ENCODE data around the gene NCAPD3. TPM values are rescaled to one million over a fixed set of nuclear protein-coding genes. Genes with fewer than 3 reads are reported as not detected.

The NCAPD3 gene, protein sequence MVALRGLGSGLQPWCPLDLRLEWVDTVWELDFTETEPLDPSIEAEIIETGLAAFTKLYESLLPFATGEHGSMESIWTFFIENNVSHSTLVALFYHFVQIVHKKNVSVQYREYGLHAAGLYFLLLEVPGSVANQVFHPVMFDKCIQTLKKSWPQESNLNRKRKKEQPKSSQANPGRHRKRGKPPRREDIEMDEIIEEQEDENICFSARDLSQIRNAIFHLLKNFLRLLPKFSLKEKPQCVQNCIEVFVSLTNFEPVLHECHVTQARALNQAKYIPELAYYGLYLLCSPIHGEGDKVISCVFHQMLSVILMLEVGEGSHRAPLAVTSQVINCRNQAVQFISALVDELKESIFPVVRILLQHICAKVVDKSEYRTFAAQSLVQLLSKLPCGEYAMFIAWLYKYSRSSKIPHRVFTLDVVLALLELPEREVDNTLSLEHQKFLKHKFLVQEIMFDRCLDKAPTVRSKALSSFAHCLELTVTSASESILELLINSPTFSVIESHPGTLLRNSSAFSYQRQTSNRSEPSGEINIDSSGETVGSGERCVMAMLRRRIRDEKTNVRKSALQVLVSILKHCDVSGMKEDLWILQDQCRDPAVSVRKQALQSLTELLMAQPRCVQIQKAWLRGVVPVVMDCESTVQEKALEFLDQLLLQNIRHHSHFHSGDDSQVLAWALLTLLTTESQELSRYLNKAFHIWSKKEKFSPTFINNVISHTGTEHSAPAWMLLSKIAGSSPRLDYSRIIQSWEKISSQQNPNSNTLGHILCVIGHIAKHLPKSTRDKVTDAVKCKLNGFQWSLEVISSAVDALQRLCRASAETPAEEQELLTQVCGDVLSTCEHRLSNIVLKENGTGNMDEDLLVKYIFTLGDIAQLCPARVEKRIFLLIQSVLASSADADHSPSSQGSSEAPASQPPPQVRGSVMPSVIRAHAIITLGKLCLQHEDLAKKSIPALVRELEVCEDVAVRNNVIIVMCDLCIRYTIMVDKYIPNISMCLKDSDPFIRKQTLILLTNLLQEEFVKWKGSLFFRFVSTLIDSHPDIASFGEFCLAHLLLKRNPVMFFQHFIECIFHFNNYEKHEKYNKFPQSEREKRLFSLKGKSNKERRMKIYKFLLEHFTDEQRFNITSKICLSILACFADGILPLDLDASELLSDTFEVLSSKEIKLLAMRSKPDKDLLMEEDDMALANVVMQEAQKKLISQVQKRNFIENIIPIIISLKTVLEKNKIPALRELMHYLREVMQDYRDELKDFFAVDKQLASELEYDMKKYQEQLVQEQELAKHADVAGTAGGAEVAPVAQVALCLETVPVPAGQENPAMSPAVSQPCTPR (N-terminal part only)
- total RNA-seq: 100 to 1,000 TPM in 1 of 2 donors, 10 to 100 TPM in 1; 55.6 to 121 TPM

DNA sequence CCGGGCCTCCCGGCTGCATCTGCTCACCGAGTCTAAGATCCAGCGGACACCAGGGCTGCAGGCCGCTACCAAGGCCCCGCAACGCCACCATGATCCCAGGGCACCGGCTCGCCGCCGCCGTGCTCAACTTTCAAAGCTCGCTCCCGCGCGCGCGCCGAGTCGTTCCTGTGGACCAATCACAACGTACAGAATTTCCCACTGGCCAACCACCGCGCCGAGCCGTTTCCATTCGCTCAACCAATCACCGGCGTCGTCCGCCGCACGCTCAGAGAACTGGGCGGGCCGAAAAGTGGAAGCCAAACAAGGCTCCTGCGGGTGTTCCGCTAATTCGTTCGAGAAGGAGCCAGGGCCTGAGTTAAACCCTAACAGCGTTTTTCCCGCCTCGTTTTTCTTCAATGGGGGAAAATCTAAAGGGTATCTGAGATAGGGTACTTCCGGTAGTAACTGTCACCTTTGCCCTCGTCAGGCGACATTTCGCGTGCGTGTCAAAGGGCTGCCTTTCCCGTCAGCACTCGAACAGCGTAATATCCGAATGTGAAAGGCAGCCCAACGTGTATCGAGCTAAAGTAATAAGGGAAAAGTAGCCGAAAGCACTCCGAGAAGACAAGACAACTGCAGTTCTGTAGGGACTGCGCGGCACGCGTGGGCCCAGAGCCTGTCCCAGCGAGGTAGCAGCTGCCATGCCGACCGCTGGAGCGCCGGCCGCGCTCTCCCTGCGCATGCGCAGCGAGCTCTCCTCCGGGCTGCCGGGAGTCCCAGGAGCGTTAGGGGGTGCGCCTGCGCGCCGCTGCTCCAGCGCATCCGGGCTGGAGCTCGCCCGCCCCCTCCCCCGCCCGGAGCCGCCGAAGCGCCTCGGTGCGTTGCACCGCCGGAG, at the start of gene NCAPD3, which contains the start of gene VPS26B:
TSS of gene NCAPD3 (minus strand) at position 132 of the 874 bp plus-strand sequence. CDS start at position 91, 41 bp downstream.
TSS of gene VPS26B (plus strand) at position 836 of the 874 bp plus-strand sequence. CDS start 452 bp downstream, outside the sequence.
- peak within 1 kb of the TSS; percentile 96 to 98 for H3K27ac Mint-ChIP-seq
- H3K9me3 Mint-ChIP-seq: no peaks in the 10 kb centered on the region
- H3K36me3 Mint-ChIP-seq: peaks cover 13% of the 10 kb centered on the region
- ATAC-seq (peak; percentile 87 to 92), DNase-seq (ENCODE audit: low spot score) (peak; percentile 97)
- peak within 1 kb of the TSS; percentile 97 for H3K4me3 Mint-ChIP-seq
- no peaks in the 10 kb centered on the region for H3K27me3 Mint-ChIP-seq
- H3K4me1 Mint-ChIP-seq (ENCODE audit: low read depth in 2 of 2): peaks cover 51 to 60% of the 10 kb centered on the region in 2 donors

DNA sequence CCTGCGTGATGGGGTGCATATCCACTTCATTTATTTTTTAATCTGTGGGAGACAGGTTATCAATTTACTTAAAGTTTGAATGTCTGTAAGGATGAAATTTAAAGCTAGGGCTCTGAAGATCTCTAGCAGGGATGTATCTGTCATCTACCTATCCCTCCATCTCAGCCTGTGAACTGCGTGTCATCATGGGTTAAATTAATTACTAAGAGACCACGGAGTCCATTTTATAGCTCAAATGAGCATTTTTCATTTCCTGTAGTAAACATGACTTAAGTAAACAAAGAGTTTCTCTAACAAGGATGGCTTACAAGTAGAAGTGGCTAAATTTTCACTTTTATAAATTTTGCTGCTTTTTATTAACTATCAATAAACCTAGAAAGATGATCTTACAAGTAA, 49.5 kb upstream of the NCAPD3 start:
- no peaks in the 10 kb centered on the region for H3K9me3 Mint-ChIP-seq
- ATAC-seq (no peak), DNase-seq (ENCODE audit: low spot score) (no peak)
- peaks cover 19 to 32% of the 10 kb centered on the region in 2 donors for H3K4me1 Mint-ChIP-seq (ENCODE audit: low read depth in 2 of 2)
- no peaks in the 10 kb centered on the region for H3K36me3 Mint-ChIP-seq
- H3K4me3 Mint-ChIP-seq: peak overlapping the region; percentile 27
- no peak overlapping the region for H3K27ac Mint-ChIP-seq
- H3K27me3 Mint-ChIP-seq: peaks cover 40 to 48% of the 10 kb centered on the region in 2 donors

DNA sequence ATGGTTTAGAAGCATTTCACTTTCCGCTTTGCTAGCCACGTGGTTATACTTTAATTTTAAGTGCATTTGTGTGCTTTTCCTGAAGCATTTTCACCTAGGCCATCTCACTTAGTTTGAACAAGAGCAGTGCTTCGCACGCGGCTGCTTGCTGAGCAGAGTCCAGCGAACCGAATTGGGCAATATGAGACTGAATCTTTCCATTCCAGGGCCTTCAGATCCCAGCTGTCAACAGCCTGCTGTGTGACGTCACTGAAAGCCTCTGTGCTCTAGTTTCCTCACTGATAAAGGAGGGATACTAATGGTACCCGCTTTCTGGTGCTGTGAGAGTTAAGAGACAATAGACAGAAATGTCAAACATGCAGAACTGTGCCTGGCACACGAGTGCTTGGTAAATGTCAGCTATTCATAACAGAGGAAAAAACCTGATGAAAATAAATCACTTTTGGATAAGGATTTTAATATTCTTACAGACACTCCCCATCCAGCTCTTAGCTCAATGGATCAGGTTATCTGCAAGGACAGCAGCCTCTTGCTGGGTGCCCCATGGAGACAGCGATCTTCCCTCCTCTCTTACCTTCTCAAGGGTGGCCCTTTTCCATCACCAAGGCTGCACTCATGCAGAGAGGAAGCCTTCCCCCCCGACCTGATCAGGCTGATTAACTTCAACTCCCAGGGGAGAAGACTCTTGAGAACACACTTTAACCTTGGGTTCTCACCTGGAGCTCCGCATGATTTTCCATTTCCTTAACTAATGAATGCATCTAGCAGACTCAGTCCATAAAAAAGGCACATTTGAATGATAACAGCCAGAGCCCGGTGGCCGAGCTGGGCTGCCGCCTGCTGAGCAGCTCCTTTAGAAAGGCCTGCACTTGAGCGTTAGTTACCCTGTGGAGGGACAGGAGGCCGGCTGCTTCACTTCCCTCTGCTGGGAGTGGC, 48.9 kb upstream of the NCAPD3 start:
- DNase-seq (ENCODE audit: low spot score) (no peak), ATAC-seq (no peak)
- H3K9me3 Mint-ChIP-seq: no peaks in the 10 kb centered on the region
- peaks cover 19 to 32% of the 10 kb centered on the region in 2 donors for H3K4me1 Mint-ChIP-seq (ENCODE audit: low read depth in 2 of 2)
- no peaks in the 10 kb centered on the region for H3K36me3 Mint-ChIP-seq
- H3K27me3 Mint-ChIP-seq: peaks cover 40 to 47% of the 10 kb centered on the region in 2 donors
- H3K4me3 Mint-ChIP-seq: peak overlapping the region; percentile 27
- H3K27ac Mint-ChIP-seq: no peak overlapping the region

DNA sequence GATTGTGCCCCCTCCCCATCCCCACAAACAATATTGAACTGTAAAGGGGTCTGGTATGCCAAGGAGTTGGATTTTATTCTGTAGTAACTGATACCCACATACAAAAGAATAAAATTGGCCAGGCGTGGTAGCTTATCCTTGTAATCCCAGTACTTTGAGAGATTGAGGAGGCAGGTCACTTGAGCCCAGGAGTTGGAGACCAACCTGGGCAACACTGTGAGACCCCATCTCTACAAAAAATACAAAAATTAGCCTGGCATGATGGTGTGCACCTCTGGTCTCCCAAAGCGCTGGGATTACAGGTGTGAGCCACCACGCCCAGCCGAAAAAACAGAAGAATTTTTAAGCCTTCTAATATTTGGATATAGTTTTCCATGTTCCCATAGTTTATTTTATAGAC, 48.2 kb upstream of the NCAPD3 start:
- no peaks in the 10 kb centered on the region for H3K9me3 Mint-ChIP-seq
- H3K27me3 Mint-ChIP-seq: peaks cover 37 to 40% of the 10 kb centered on the region in 2 donors

DNA sequence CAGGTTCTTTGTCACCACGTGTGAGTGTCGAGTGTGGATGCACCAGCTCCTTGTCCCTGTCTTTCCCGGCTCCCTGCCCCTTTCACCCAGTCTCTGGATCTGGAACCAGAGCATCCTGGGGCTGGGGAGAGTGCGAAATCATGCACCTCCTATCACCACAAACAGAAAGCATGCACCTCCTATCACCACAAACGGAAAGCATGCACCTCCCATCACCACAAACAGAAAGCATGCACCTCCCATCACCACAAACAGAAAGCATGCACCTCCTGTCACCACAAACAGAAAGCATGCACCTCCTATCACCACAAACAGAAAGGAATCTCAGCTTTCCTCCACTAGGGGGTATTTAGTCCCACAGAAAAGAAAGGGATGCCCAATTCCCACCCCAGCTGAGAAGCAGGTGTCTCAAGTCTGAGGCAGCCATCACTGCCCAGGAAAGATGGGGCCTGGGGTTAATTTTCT, 46.5 kb upstream of the NCAPD3 start:
- Mint-ChIP-seq H3K27ac (peak overlapping the region in 1 of 2 donors; percentile 46), H3K27me3 (peaks cover 29 to 34% of the 10 kb centered on the region in 2 donors)

More for the DNA sequence above, 48.2 kb upstream of the NCAPD3 start:
- ATAC-seq (no peak), DNase-seq (ENCODE audit: low spot score) (no peak)
- no peaks in the 10 kb centered on the region for H3K36me3 Mint-ChIP-seq
- no peak overlapping the region for H3K4me3 Mint-ChIP-seq
- H3K27ac Mint-ChIP-seq: no peak overlapping the region
- peaks cover 15 to 27% of the 10 kb centered on the region in 2 donors for H3K4me1 Mint-ChIP-seq (ENCODE audit: low read depth in 2 of 2)

DNA sequence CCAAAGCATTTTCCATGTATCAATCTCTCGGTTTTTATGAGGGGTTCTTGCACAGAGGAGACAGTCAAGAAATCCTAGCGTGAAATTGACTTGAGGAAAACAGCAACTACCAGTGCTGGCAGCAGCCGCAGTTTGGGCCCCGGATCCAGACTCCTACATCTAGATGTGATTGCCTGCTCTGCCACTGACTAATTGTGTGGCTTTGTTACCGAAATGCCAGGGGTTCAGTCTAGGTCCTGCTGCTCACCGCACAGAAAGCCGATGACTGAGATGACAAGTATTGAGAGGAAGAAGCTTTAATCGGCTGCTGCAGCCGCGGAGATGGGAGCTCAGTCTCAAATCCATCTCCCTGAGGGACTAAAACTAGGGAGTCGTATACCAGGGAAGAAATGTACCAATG, 44.2 kb upstream of the NCAPD3 start:
- Mint-ChIP-seq H3K27me3 (peaks cover 13 to 17% of the 10 kb centered on the region in 2 donors), H3K4me1 (ENCODE audit: low read depth in 2 of 2) (peaks cover 11 to 21% of the 10 kb centered on the region in 2 donors), H3K36me3 (no peaks in the 10 kb centered on the region), H3K4me3 (no peak overlapping the region), H3K27ac (no peak overlapping the region), H3K9me3 (no peaks in the 10 kb centered on the region)
- DNase-seq (ENCODE audit: low spot score) (no peak), ATAC-seq (no peak)

More for the DNA sequence above, 46.5 kb upstream of the NCAPD3 start:
- ATAC-seq (no peak), DNase-seq (ENCODE audit: low spot score) (no peak)
- H3K4me1 Mint-ChIP-seq (ENCODE audit: low read depth in 2 of 2): peaks cover 13 to 27% of the 10 kb centered on the region in 2 donors
- no peaks in the 10 kb centered on the region for H3K36me3 Mint-ChIP-seq
- H3K4me3 Mint-ChIP-seq: peak overlapping the region; percentile 51
- H3K9me3 Mint-ChIP-seq: no peaks in the 10 kb centered on the region

DNA sequence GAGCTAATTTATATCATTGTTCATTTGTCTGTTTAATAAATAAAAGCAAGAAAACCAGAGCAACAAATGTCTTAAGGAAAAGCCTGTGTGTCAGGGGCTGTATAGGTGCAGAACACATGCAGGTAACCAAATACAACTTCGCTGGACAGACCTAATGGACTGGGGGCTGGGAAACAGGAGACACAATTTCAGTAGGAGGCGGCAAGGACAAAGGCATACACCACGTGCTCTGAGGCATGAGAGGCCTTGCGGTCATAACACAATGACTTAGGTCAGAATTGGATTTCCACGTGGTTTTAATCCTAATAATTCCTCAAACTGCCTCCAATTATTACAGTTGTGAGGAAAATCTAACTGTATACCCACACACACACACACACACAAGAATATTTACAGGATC, 43.7 kb upstream of the NCAPD3 start:
- DNase-seq (ENCODE audit: low spot score) (no peak), ATAC-seq (no peak)
- H3K27ac Mint-ChIP-seq: no peak overlapping the region
- peaks cover 11 to 21% of the 10 kb centered on the region in 2 donors for H3K4me1 Mint-ChIP-seq (ENCODE audit: low read depth in 2 of 2)
- H3K9me3 Mint-ChIP-seq: no peaks in the 10 kb centered on the region
- H3K36me3 Mint-ChIP-seq: no peaks in the 10 kb centered on the region
- H3K4me3 Mint-ChIP-seq: no peak overlapping the region
- peaks cover 8 to 13% of the 10 kb centered on the region in 2 donors for H3K27me3 Mint-ChIP-seq

DNA sequence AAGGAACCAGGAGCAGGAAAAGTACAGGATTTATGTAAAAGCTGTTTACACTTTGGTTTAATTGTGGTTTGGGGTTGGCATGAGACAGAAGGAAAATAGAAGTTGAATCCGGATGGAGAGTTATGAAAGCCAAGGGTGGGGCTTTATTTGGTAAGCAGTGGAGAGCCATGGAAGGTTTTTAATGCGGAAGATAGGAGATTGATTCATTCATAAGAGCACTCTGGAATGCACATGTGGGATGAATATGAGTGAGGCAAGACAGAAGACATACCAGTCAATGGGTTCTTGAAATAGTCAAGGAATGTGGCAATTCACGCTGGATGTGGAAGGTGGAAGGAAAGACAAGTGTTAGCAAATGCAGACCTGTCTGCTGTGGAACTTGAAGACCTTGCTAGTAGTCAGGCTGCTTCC, 43.1 kb upstream of the NCAPD3 start:
- no peak overlapping the region for H3K27ac Mint-ChIP-seq
- H3K36me3 Mint-ChIP-seq: no peaks in the 10 kb centered on the region
- no peak for ATAC-seq
- DNase-seq (ENCODE audit: low spot score): no peak
- no peaks in the 10 kb centered on the region for H3K9me3 Mint-ChIP-seq
- peaks cover 11 to 21% of the 10 kb centered on the region in 2 donors for H3K4me1 Mint-ChIP-seq (ENCODE audit: low read depth in 2 of 2)
- H3K27me3 Mint-ChIP-seq: peaks cover 8 to 11% of the 10 kb centered on the region in 2 donors
- no peak overlapping the region for H3K4me3 Mint-ChIP-seq

DNA sequence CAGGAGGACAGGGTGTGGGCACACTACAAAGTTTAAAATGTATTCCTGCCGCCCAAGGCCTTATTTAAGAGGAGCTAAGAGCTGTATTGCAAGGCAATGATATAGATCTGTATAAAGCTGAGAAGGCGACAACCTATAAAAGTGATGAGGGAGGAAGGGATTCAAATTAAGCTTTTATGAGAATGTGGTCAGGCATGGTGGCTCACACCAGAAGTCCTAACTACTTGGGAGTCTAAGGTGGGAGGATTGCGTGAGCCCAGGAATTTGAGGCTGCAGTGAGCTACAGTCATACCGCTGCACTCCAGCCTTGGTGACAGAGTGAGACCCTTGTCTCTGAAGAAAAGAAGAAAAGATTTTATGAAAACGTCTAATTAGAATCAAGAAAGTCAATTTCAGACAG, 42.7 kb upstream of the NCAPD3 start:
- no peak for ATAC-seq
- Mint-ChIP-seq H3K9me3 (no peaks in the 10 kb centered on the region), H3K27me3 (peaks cover 6 to 8% of the 10 kb centered on the region in 2 donors), H3K4me3 (no peak overlapping the region), H3K36me3 (no peaks in the 10 kb centered on the region), H3K27ac (no peak overlapping the region), H3K4me1 (ENCODE audit: low read depth in 2 of 2) (peaks cover 11 to 21% of the 10 kb centered on the region in 2 donors)
- no peak for DNase-seq (ENCODE audit: low spot score)

DNA sequence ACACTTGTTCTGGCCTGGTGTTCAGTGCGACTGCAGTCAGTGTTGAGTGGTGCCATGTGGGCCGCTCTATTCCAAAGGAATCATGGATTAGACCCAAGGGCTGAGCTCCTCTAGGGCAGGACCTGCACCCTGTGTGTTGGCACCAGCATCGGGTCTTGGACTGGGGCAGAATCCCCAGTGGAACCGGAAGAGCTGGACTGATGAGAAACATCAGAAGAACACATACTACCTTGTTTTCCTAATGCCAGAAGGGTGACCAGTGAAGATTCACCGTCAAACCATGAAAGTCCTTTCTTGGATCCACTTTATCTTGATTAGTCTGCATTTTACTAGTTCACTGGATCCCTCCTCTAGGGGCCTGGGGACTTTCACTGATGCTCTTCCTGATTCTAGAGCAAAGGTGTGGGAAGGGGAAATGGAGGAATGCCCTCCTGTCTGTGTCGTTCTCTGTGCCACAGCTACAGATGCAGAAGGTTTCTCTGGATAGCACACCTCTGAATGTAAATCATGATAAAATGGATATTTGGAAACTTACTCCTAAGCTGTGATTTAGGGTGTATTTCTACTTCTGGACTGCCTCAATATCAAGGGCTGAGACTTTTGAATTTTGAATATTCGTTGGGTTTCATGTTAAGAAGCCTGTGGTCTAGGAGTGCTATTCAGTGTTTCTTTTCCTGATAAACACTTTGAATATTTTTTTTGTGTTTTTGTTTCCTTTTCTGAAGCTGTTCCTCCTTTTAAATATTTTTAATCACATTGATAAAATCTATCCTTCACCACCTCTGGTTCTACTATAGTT, 41.4 kb upstream of the NCAPD3 start:
- Mint-ChIP-seq H3K27ac (no peak overlapping the region), H3K9me3 (no peaks in the 10 kb centered on the region), H3K4me3 (no peak overlapping the region), H3K36me3 (peaks cover 1% of the 10 kb centered on the region), H3K4me1 (ENCODE audit: low read depth in 2 of 2) (peaks cover 5 to 13% of the 10 kb centered on the region in 2 donors), H3K27me3 (no peaks in the 10 kb centered on the region)
- ATAC-seq: no peak
- no peak for DNase-seq (ENCODE audit: low spot score)

Measured in natural killer cell treated with Interleukin-12 subunit alpha and Interleukin-12 subunit beta and Interleukin-15 and Interleukin-18, amount 100 ng/mL, for 72 hours (primary cell).